Smooth muscle cell (in vitro differentiated cells): ENCODE results near the gene KLHL7. TPM values are rescaled to one million over a fixed set of nuclear protein-coding genes. Genes with fewer than 3 reads are reported as not detected.
"Not testable (repeated sequence)": the region's sequence is repeated elsewhere in the genome, so short reads cannot be mapped to it uniquely, and the experiment has no call there.

Experiments used
- DNase-seq: peaks from one replicate; lab custom pipeline; 2025; ENCODE audit not compliant: unreplicated experiment; lab: John Stamatoyannopoulos, UW
- H2AFZ ChIP-seq: fragments of 200-600 bp; sonication (generic); 2 replicates; pipeline ENCODE4 v1.6.0; 2016; ENCODE audit warnings: antibody characterized with exemption, low read depth, mild to moderate bottlenecking
- H3F3A ChIP-seq: fragments of 200-600 bp; sonication (generic); 2 replicates; pipeline ENCODE4 v1.6.0; 2017; ENCODE audit warnings: antibody characterized with exemption, low read depth
- H3K27ac ChIP-seq: fragments of 200-600 bp; sonication (generic); 2 replicates; pipeline ENCODE4 v1.5.1; 2016; ENCODE audit warnings: low read depth, mild to moderate bottlenecking
- H3K27me3 ChIP-seq: fragments of 200-600 bp; sonication (generic); 2 replicates; pipeline ENCODE4 v1.6.1; 2016; ENCODE audit warnings: low read depth, mild to moderate bottlenecking
- H3K36me3 ChIP-seq: fragments of 200-600 bp; sonication (generic); 2 replicates; pipeline ENCODE4 v1.5.1; 2016; ENCODE audit warnings: low read depth
- H3K4me1 ChIP-seq: fragments of 200-600 bp; sonication (generic); 2 replicates; pipeline ENCODE4 v1.5.1; 2016; ENCODE audit warnings: low read depth
- H3K4me2 ChIP-seq: fragments of 200-600 bp; sonication (generic); 2 replicates; pipeline ENCODE4 v1.6.0; 2016; ENCODE audit warnings: mild to moderate bottlenecking
- H3K4me3 ChIP-seq: fragments of 200-600 bp; sonication (generic); 2 replicates; pipeline ENCODE4 v1.5.1; 2016; ENCODE audit warnings: mild to moderate bottlenecking
- H3K79me2 ChIP-seq: fragments of 200-600 bp; sonication (generic); 2 replicates; pipeline ENCODE4 v1.6.0; 2016; ENCODE audit warnings: low read depth, mild to moderate bottlenecking
- H3K9ac ChIP-seq: fragments of 200-600 bp; sonication (generic); 2 replicates; pipeline ENCODE4 v1.6.0; 2016; ENCODE audit warnings: low read depth
- H3K9me3 ChIP-seq: fragments of 200-600 bp; sonication (generic); replicated peaks from 2 replicates; pipeline ENCODE4 v1.5.1; 2016; ENCODE audit warnings: low read depth
- H4K20me1 ChIP-seq: fragments of 200-600 bp; sonication (generic); 2 replicates; pipeline ENCODE4 v1.6.0; 2016; ENCODE audit warnings: low read depth
- WGBS: methylation state at CpG from one replicate; pipeline ENCODE4 v1.1.7; 2016; ENCODE audit warnings: low lambda C conversion rate; 5-methylcytosine and 5-hydroxymethylcytosine counted together
- polyA plus RNA-seq: library from polyadenylated mRNA; unstranded; fragments of >200 nt; fragmentation: Nextera tagmentation; extraction: Ambion mirVana; gene quantifications from 2 replicates; pipeline ENCODE4 v1.2.1, GENCODE V29; 2016
- total RNA-seq: library from RNA; depleted of rRNA; stranded (reverse); fragments of >200 nt; gene quantifications from 2 replicates; pipeline ENCODE4 v1.2.3, GENCODE V29; 2014
- TF ChIP-seq, protein P1 (sequence below): fragments of 200-600 bp; sonication (generic); IDR thresholded peaks from 2 replicates; pipeline ENCODE4 v1.5.1; 2017; ENCODE audit warnings: borderline replicate concordance, mild to moderate bottlenecking, antibody characterized with exemption; ENCODE audit not compliant: insufficient read depth, poor library complexity, severe bottlenecking

The KLHL7 gene
- total and polyA plus RNA-seq, 2 experiments from 2014 or later = 40.1 to 56.4 TPM

DNA sequence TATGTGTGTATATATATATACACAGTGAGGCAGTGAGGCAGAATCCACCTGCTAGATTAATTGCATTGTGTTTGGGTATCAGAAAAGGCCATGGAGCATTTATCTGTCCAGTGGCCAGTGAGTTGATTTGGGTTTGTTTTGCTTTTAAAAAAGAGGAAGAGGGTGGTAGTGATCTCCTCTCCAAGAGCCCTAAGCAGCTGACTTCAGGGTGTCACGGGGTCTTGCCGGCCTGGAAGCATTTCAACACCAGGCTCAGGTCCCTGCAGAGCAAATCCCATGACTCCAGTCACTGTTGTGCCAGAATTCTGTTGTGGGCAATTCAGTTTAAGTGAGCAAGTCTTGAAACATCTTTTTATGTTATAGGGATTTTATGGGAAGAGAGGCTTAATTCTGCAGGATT, 110.4 kb downstream of the KLHL7 start:
- no peaks in the 10 kb centered on the region for H4K20me1 ChIP-seq
- H3K27me3 ChIP-seq = no peaks in the 10 kb centered on the region
- no peaks in the 10 kb centered on the region for H3K79me2 ChIP-seq
- no peaks in the 10 kb centered on the region for H3K9me3 ChIP-seq
- H3F3A ChIP-seq = no peaks in the 10 kb centered on the region
- H3K4me1 ChIP-seq = no peaks in the 10 kb centered on the region
- H3K9ac ChIP-seq = no peak overlapping the region
- H3K4me3 ChIP-seq = no peak overlapping the region
- no peak for DNase-seq
- no peak overlapping the region for H3K4me2 ChIP-seq
- TF ChIP-seq, protein P1, sequence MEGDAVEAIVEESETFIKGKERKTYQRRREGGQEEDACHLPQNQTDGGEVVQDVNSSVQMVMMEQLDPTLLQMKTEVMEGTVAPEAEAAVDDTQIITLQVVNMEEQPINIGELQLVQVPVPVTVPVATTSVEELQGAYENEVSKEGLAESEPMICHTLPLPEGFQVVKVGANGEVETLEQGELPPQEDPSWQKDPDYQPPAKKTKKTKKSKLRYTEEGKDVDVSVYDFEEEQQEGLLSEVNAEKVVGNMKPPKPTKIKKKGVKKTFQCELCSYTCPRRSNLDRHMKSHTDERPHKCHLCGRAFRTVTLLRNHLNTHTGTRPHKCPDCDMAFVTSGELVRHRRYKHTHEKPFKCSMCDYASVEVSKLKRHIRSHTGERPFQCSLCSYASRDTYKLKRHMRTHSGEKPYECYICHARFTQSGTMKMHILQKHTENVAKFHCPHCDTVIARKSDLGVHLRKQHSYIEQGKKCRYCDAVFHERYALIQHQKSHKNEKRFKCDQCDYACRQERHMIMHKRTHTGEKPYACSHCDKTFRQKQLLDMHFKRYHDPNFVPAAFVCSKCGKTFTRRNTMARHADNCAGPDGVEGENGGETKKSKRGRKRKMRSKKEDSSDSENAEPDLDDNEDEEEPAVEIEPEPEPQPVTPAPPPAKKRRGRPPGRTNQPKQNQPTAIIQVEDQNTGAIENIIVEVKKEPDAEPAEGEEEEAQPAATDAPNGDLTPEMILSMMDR = no peak
- no peaks in the 10 kb centered on the region for H3K36me3 ChIP-seq
- WGBS = 91% methylated on average over 2 of the region's 2 CpGs
- H2AFZ ChIP-seq = no peak overlapping the region
- no peak overlapping the region for H3K27ac ChIP-seq

DNA sequence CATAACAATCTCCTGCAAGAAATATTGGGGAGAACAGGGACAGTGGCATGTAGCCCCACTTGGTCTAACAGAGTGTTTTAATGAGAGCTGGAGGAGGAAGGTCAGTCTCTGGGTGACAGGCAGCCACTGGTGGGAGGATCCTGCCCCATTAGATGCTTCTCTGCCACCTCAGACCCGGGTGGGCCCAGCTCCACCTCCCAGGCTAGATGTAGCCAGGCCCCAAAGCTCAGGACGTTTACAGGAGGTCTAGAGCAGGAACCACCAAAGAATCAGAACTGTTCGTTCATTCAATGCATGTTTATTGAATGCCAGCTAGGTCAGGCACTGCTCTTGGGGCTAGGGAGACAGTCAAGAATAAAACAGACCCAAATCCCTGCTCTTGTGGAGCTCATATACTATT, 112.6 kb downstream of the KLHL7 start:
- H3K36me3 ChIP-seq = no peaks in the 10 kb centered on the region
- H3K4me1 ChIP-seq = no peaks in the 10 kb centered on the region
- no peak overlapping the region for H3K4me2 ChIP-seq
- TF ChIP-seq, protein P1 = no peak
- H3K9me3 ChIP-seq = no peaks in the 10 kb centered on the region
- H3F3A ChIP-seq = no peaks in the 10 kb centered on the region
- no peaks in the 10 kb centered on the region for H3K79me2 ChIP-seq
- H3K27me3 ChIP-seq = no peaks in the 10 kb centered on the region
- no peak overlapping the region for H3K4me3 ChIP-seq
- H3K9ac ChIP-seq = no peak overlapping the region
- no peak overlapping the region for H2AFZ ChIP-seq
- 61% methylated on average over 3 of the region's 3 CpGs for WGBS
- DNase-seq = no peak
- no peak overlapping the region for H3K27ac ChIP-seq
- H4K20me1 ChIP-seq = no peaks in the 10 kb centered on the region

DNA sequence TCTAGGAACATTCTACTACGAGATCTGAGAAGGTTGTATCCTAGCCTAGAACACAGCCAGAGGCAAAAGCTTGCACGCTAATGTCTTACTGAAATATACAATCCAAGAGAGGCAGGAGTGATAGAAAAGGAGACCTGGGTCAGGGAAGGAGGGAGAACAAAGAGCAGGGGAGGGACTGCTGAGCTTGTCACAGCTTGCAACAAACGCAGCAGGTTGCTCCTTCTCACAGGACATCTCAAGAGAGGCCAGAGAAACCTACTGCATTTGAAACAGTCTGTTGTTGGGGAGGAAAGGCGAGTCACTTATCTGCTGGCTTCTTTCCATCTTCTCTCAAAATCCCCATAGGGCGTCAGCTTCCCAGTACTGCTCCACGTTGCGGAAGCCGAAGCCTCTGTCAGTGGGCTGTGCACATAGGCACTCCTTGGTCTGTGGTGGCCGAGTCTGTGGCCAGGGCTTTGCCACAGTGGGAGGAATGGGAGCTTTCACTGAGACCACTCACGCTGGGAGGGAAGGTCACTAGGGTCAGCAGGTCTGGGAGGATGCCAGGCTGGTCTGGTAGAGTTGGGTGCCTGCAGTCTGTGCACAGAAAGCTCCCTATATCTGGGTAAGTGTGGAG, 115.2 kb downstream of the KLHL7 start:
- Histone ChIP-seq H3K9me3 (no peaks in the 10 kb centered on the region), H2AFZ (peak overlapping the region; percentile 0), H3K4me1 (no peaks in the 10 kb centered on the region), H4K20me1 (no peaks in the 10 kb centered on the region), H3K9ac (no peak overlapping the region), H3K79me2 (no peaks in the 10 kb centered on the region), H3K4me3 (no peak overlapping the region), H3K4me2 (no peak overlapping the region), H3K27me3 (no peaks in the 10 kb centered on the region), H3K27ac (no peak overlapping the region), H3K36me3 (no peaks in the 10 kb centered on the region), H3F3A (no peaks in the 10 kb centered on the region)
- no peak for DNase-seq
- WGBS = 73% methylated on average over 10 of the region's 10 CpGs
- TF ChIP-seq, protein P1 = no peak

DNA sequence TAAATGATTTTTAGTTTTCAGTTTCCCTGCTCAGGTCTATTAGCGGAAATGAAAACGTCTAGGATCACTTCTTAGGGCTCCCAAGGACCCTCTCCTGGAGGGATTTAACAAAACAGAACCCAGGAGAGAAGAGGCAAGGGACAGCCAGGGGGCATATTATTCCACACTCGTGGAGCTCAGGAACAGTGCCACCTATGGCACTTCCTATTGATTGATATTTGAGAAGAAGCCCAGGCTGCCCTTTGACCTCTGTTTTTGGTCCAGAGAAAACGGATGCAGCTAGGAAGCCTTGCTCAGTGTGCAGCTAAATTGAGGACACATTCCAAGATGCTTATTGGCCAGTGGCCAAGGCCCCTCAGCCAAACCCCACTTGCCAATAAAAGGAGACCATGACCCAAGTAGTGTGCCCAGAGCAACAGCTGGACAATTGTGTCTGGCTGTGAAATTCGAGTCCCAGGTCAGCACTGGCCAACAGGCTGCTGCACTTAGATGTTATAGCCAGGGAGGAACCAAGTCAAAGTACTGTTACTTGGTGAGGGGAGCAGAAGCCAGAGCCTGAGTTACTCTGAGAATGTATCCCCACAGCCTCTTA, 117.0 kb downstream of the KLHL7 start:
- DNase-seq = no peak
- H3K4me2 ChIP-seq = no peak overlapping the region
- no peaks in the 10 kb centered on the region for H3K79me2 ChIP-seq
- no peak overlapping the region for H3K27ac ChIP-seq
- no peaks in the 10 kb centered on the region for H3K4me1 ChIP-seq
- H3K4me3 ChIP-seq = no peak overlapping the region
- TF ChIP-seq, protein P1 = no peak
- H3K9me3 ChIP-seq = no peaks in the 10 kb centered on the region
- H3K9ac ChIP-seq = no peak overlapping the region
- H4K20me1 ChIP-seq = no peaks in the 10 kb centered on the region
- H3K27me3 ChIP-seq = no peaks in the 10 kb centered on the region
- no peaks in the 10 kb centered on the region for H3F3A ChIP-seq
- WGBS = 69% methylated on average over 5 of the region's 5 CpGs
- H3K36me3 ChIP-seq = no peaks in the 10 kb centered on the region
- no peak overlapping the region for H2AFZ ChIP-seq

DNA sequence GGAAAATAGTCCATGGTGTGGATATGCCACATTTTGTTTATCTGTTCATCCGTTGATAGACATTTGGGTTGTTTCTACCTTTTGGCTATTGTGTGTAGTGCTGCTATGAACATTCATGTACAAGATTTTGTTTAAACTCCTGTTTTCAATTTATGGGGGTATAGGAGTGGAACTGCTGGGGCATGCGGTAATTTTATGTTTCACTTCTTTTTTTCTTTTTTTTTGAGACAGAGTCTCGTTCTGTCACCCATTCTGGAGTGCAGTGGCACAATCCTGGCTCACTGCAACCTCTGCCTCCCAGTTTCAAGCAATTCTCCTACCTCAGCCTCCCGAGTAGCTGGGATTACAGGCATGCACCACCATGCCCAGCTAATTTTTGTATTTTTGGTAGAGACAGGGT, 118.8 kb downstream of the KLHL7 start:
- not testable (repeated sequence) for H3K9ac ChIP-seq, H3K4me2 ChIP-seq, H3K79me2 ChIP-seq, H4K20me1 ChIP-seq, H3K9me3 ChIP-seq, H3K27ac ChIP-seq, H3F3A ChIP-seq, H3K27me3 ChIP-seq, H3K36me3 ChIP-seq, H2AFZ ChIP-seq, H3K4me3 ChIP-seq, DNase-seq, H3K4me1 ChIP-seq
- WGBS = 91% methylated on average over 4 of the region's 4 CpGs
